Nephron progenitor cell (in vitro differentiated cells): ENCODE results near the gene DNAJC24.
A peak's percentile ranks its signal among the peaks of the same experiment; 100 is the strongest.

ENCODE experiments used
- DNase-seq: peaks from one replicate; pipeline ENCODE4 v3.0.0; 2021
- H3K27ac Mint-ChIP-seq: 2 replicates; pipeline ENCODE4 v1.8.0; 2021; ENCODE audit warnings: mild to moderate bottlenecking, moderate library complexity, mixed read lengths
- H3K27me3 Mint-ChIP-seq: 2 replicates; pipeline ENCODE4 v1.8.0; 2021; ENCODE audit warnings: mild to moderate bottlenecking, low read depth, mixed read lengths; ENCODE audit not compliant: poor library complexity
- H3K36me3 Mint-ChIP-seq: 2 replicates; pipeline ENCODE4 v1.8.0; 2021; ENCODE audit warnings: low read depth, mixed read lengths
- H3K4me1 Mint-ChIP-seq: 2 replicates; pipeline ENCODE4 v1.8.0; 2021; ENCODE audit warnings: mixed read lengths
- H3K4me3 Mint-ChIP-seq: 2 replicates; pipeline ENCODE4 v1.8.0; 2021; ENCODE audit warnings: mild to moderate bottlenecking, moderate library complexity, mixed read lengths
- H3K9me3 Mint-ChIP-seq: 2 replicates; pipeline ENCODE4 v1.8.0; 2021; ENCODE audit warnings: mild to moderate bottlenecking, moderate library complexity, mixed read lengths
- CTCF ChIP-seq: fragments of 200-600 bp; sonication (generic); IDR thresholded peaks from 2 replicates; pipeline ENCODE4 v1.5.0; 2021; ENCODE audit warnings: antibody characterized with exemption

DNAJC24 gene

GRCh38 chr11:31328697-31329096, 41.0 kb upstream of the DNAJC24 start:
- H3K36me3 Mint-ChIP-seq: peaks cover under 1% of the 10 kb centered on the region
- H3K27me3 Mint-ChIP-seq: no peaks in the 10 kb centered on the region
- H3K4me3 Mint-ChIP-seq: no peak overlapping the region
- TF ChIP-seq CTCF: no peak
- H3K27ac Mint-ChIP-seq: no peak overlapping the region
- H3K9me3 Mint-ChIP-seq: peaks cover 23% of the 10 kb centered on the region
- DNase-seq: no peak
- no peaks in the 10 kb centered on the region for H3K4me1 Mint-ChIP-seq

GRCh38 chr11:31337806-31338205, 31.9 kb upstream of the DNAJC24 start:
- Mint-ChIP-seq H3K9me3 (peaks cover 15% of the 10 kb centered on the region), H3K36me3 (peaks cover 10% of the 10 kb centered on the region), H3K4me3 (no peak overlapping the region), H3K4me1 (no peaks in the 10 kb centered on the region), H3K27me3 (no peaks in the 10 kb centered on the region), H3K27ac (no peak overlapping the region)
- DNase-seq: no peak
- no peak for TF ChIP-seq CTCF

GRCh38 chr11:31340903-31341572, 28.6 kb upstream of the DNAJC24 start:
- peak; percentile 49 for TF ChIP-seq CTCF
- H3K4me3 Mint-ChIP-seq: no peak overlapping the region
- H3K4me1 Mint-ChIP-seq: no peaks in the 10 kb centered on the region
- no peaks in the 10 kb centered on the region for H3K36me3 Mint-ChIP-seq
- H3K27ac Mint-ChIP-seq: no peak overlapping the region
- no peaks in the 10 kb centered on the region for H3K27me3 Mint-ChIP-seq
- no peaks in the 10 kb centered on the region for H3K9me3 Mint-ChIP-seq
- peak; percentile 8 for DNase-seq

GRCh38 chr11:31351168-31351567, 18.5 kb upstream of the DNAJC24 start:
- H3K27ac Mint-ChIP-seq: no peak overlapping the region

GRCh38 chr11:31355131-31355530, 14.5 kb upstream of the DNAJC24 start:
- Mint-ChIP-seq H3K4me3 (no peak overlapping the region), H3K4me1 (no peaks in the 10 kb centered on the region), H3K36me3 (no peaks in the 10 kb centered on the region), H3K27ac (no peak overlapping the region), H3K27me3 (peaks cover 4% of the 10 kb centered on the region), H3K9me3 (no peaks in the 10 kb centered on the region)
- no peak for DNase-seq
- TF ChIP-seq CTCF: no peak

More at GRCh38 chr11:31351168-31351567, 18.5 kb upstream of the DNAJC24 start:
- no peaks in the 10 kb centered on the region for H3K36me3 Mint-ChIP-seq
- H3K27me3 Mint-ChIP-seq: no peaks in the 10 kb centered on the region
- H3K4me3 Mint-ChIP-seq: no peak overlapping the region
- no peaks in the 10 kb centered on the region for H3K4me1 Mint-ChIP-seq
- no peak for DNase-seq
- H3K9me3 Mint-ChIP-seq: no peaks in the 10 kb centered on the region
- TF ChIP-seq CTCF: no peak

GRCh38 chr11:31355817-31356216, 13.8 kb upstream of the DNAJC24 start:
- no peaks in the 10 kb centered on the region for H3K36me3 Mint-ChIP-seq
- no peak overlapping the region for H3K27ac Mint-ChIP-seq
- peaks cover 4% of the 10 kb centered on the region for H3K27me3 Mint-ChIP-seq
- no peaks in the 10 kb centered on the region for H3K4me1 Mint-ChIP-seq
- no peaks in the 10 kb centered on the region for H3K9me3 Mint-ChIP-seq
- no peak for DNase-seq
- no peak overlapping the region for H3K4me3 Mint-ChIP-seq
- TF ChIP-seq CTCF: no peak
